HPDE6-E6E7 (cell line): ENCODE results near the gene ITGB4.

Experiments
- DNase-seq: peaks from one replicate; pipeline ENCODE4 v3.0.0; 2011; ENCODE audit warnings: missing footprints; ENCODE audit errors: extremely low spot score

The ITGB4 gene

GRCh38 chr17:75785016-75785890 is 64.0 kb downstream of the ITGB4 start:
- no peak for DNase-seq

GRCh38 chr17:75791254-75791653 is 70.0 kb downstream of the ITGB4 start:
- DNase-seq: no peak

GRCh38 chr17:75793460-75793859 is 72.2 kb downstream of the ITGB4 start:
- DNase-seq: no peak

- no peak for DNase-seq
Measured at GRCh38 chr17:75795820-75796607, 74.8 kb downstream of the ITGB4 start.

GRCh38 chr17:75799402-75799801 is 78.1 kb downstream of the ITGB4 start:
- DNase-seq: no peak

- no peak for DNase-seq
Measured at GRCh38 chr17:75803883-75804282, 82.6 kb downstream of the ITGB4 start.

- no peak for DNase-seq
Measured at GRCh38 chr17:75806822-75807500, 85.7 kb downstream of the ITGB4 start.
